PC-3 (cell line): Measurements from ENCODE around the gene SERPINA5.

Experiments used
- CTCF ChIP-seq: fragments of 300-600 bp; sonication (generic); conservative IDR thresholded peaks from 2 replicates; pipeline ENCODE4 v1.5.1; 2017; ENCODE audit warnings: antibody characterized with exemption, low read depth, mild to moderate bottlenecking, low read length
- EZH2 ChIP-seq: fragments of 300-600 bp; sonication (generic); IDR thresholded peaks from one replicate; pipeline ENCODE4 v1.6.1; 2017; ENCODE audit warnings: antibody characterized with exemption, mild to moderate bottlenecking, low read length; ENCODE audit not compliant: unreplicated experiment
- EZH2phosphoT487 ChIP-seq: fragments of 300-600 bp; sonication (generic); IDR thresholded peaks from 2 replicates; pipeline ENCODE4 v1.6.1; 2018; ENCODE audit warnings: mild to moderate bottlenecking, antibody characterized with exemption, low read length, borderline replicate concordance

GRCh38 chr14:94550041-94550440 lies 31.2 kb upstream of the SERPINA5 start:
- no peak for TF ChIP-seq CTCF
- no peak for TF ChIP-seq EZH2phosphoT487
- TF ChIP-seq EZH2, result no peak
